ENCODE results near the gene CCAR1.

Gene CCAR1

GRCh38 chr10:68781613-68782574 lies 60.9 kb downstream of the CCAR1 start:
- TF ChIP-seq CTCF (IDR thresholded peaks at IDR 0.05), result no peak
- no peak for DNase-seq (ENCODE audit: low spot score)
- no peak overlapping the region for H3K27ac ChIP-seq
- no peak overlapping the region for H3K4me3 ChIP-seq

GRCh38 chr10:68784476-68784875 lies 63.4 kb downstream of the CCAR1 start:
- no peak for DNase-seq (ENCODE audit: low spot score)
- Histone ChIP-seq H3K4me3 (no peak overlapping the region), H3K27ac (no peak overlapping the region)
- no peak for TF ChIP-seq CTCF (IDR thresholded peaks at IDR 0.05)

- TF ChIP-seq CTCF (IDR thresholded peaks at IDR 0.05), result no peak
- DNase-seq (ENCODE audit: low spot score), result no peak
These were observed 66.8 kb downstream of the CCAR1 start for GRCh38 chr10:68787813-68788212.

GRCh38 chr10:68790476-68790875 lies 69.4 kb downstream of the CCAR1 start:
- no peak for DNase-seq (ENCODE audit: low spot score)
- TF ChIP-seq CTCF (IDR thresholded peaks at IDR 0.05), result no peak

More at GRCh38 chr10:68787813-68788212, 66.8 kb downstream of the CCAR1 start:
- H3K4me3 ChIP-seq, result no peak overlapping the region
- H3K27ac ChIP-seq, result no peak overlapping the region

GRCh38 chr10:68792115-68792514 lies 71.1 kb downstream of the CCAR1 start:
- H3K4me3 ChIP-seq, result no peak overlapping the region
- no peak for TF ChIP-seq CTCF (IDR thresholded peaks at IDR 0.05)
- no peak overlapping the region for H3K27ac ChIP-seq
- DNase-seq (ENCODE audit: low spot score), result no peak

More at GRCh38 chr10:68790476-68790875, 69.4 kb downstream of the CCAR1 start:
- H3K27ac ChIP-seq, result no peak overlapping the region
- H3K4me3 ChIP-seq, result no peak overlapping the region

- TF ChIP-seq CTCF (IDR thresholded peaks at IDR 0.05), result no peak
- no peak for DNase-seq (ENCODE audit: low spot score)
- no peak overlapping the region for H3K4me3 ChIP-seq
- no peak overlapping the region for H3K27ac ChIP-seq
These were observed 75.0 kb downstream of the CCAR1 start for GRCh38 chr10:68795886-68796532.
